ENCODE data around the gene SNAPC4. TPM values are rescaled to one million over a fixed set of nuclear protein-coding genes. Genes with fewer than 3 reads are reported as not detected.
"Not testable (repeated sequence)": the region's sequence is repeated elsewhere in the genome, so short reads cannot be mapped to it uniquely, and the experiment has no call there.

The SNAPC4 gene
- total RNA-seq, 1 donor from 2014 or later: 9.4 TPM

DNA sequence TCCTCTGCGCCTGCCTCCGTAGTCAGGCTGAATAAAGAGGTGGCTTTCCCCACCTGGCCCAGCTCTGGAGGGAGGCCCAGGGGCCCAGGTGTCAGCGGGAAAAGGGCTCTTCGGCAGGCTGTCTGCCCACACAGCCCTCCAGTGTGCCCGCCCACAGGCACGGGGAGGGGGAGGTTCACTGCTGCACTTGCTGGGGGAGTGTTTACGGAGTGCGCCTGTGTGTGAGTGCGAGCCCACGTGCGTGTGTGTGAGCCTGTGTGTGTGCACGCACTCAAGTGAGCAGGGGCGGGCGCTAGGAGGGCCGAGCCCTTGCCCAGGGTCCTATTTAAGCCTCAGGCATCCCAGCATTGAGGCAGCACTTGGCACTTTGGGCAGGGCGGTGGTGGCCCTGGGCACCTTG is 47.3 kb downstream of the SNAPC4 start:
- H3K4me1 ChIP-seq: peaks cover 0 to 4% of the 10 kb centered on the region in 2 donors
- TF ChIP-seq, protein P1, sequence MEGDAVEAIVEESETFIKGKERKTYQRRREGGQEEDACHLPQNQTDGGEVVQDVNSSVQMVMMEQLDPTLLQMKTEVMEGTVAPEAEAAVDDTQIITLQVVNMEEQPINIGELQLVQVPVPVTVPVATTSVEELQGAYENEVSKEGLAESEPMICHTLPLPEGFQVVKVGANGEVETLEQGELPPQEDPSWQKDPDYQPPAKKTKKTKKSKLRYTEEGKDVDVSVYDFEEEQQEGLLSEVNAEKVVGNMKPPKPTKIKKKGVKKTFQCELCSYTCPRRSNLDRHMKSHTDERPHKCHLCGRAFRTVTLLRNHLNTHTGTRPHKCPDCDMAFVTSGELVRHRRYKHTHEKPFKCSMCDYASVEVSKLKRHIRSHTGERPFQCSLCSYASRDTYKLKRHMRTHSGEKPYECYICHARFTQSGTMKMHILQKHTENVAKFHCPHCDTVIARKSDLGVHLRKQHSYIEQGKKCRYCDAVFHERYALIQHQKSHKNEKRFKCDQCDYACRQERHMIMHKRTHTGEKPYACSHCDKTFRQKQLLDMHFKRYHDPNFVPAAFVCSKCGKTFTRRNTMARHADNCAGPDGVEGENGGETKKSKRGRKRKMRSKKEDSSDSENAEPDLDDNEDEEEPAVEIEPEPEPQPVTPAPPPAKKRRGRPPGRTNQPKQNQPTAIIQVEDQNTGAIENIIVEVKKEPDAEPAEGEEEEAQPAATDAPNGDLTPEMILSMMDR (IDR thresholded peaks at IDR 0.05): no peak

DNA sequence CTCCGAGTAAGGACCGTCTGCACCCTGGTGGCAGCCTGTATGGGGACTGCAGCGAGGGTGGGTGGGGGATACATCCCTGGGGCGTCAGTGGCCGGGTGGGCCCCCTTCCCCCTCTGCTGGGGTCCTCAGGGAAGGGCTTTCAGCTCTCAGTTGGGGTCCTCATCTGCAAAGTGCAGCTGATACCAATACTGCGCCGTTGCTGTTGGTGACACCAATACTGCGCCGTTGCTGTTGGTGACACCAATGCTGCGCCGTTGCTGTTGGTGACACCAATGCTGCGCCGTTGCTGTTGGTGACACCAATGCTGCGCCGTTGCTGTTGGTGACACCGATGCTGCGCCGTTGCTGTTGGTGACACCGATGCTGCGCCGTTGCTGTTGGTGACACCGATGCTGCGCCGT is 48.1 kb downstream of the SNAPC4 start:
- H3K4me3 ChIP-seq; H3K4me1 ChIP-seq; H3K27me3 ChIP-seq; H3K9me3 ChIP-seq; DNase-seq (ENCODE audit: low spot score in 2 of 2); intact Hi-C loops (cut with DNase I); H3K27ac ChIP-seq: not testable (repeated sequence)
- H3K36me3 ChIP-seq: peaks cover 8 to 20% of the 10 kb centered on the region in 2 donors

More for the DNA sequence above, 47.3 kb downstream of the SNAPC4 start:
- peaks cover 10 to 26% of the 10 kb centered on the region in 2 donors for H3K36me3 ChIP-seq
- no peak overlapping the region for H3K27ac ChIP-seq
- no peaks in the 10 kb centered on the region for H3K9me3 ChIP-seq
- DNase-seq (ENCODE audit: low spot score in 2 of 2): no peak
- H3K4me3 ChIP-seq: no peak overlapping the region
- H3K27me3 ChIP-seq: no peaks in the 10 kb centered on the region
- intact Hi-C loops (cut with DNase I): no loop called here

DNA sequence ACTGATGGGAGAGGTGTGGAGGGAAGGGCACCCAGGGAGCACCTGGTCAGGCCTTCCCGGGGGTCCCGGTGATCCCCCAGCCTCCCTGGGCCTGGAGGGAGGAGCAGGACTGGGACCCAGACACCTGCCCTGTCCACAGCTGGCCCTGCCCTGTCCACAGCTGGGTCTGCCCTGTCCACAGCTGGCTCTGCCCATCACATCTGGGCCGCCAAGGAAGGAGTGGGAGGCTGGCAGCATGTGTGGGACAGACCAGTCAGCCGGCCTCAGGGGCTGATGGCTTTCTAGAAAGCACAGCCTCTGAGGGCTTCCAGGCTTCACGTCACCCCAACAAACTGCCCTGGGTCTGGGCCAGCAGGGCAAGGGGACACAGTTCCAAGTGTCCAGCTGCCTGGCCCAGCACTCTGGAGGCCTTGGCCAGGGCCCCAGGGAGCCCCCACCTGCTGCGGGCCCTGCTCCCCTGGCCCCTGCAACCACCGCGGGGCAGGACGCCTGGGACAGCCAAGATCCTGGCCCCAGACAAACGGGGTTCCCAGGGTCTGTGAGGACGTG is 48.6 kb downstream of the SNAPC4 start:
- Histone ChIP-seq H3K36me3 (peaks cover 4 to 14% of the 10 kb centered on the region in 2 donors), H3K27ac (no peak overlapping the region), H3K4me1 (peaks cover 5 to 11% of the 10 kb centered on the region in 2 donors), H3K9me3 (no peaks in the 10 kb centered on the region), H3K4me3 (no peak overlapping the region), H3K27me3 (no peaks in the 10 kb centered on the region)
- TF ChIP-seq, protein P1 (IDR thresholded peaks at IDR 0.05): no peak
- no peak for DNase-seq (ENCODE audit: low spot score in 2 of 2)
- intact Hi-C loops (cut with DNase I): no loop called here

Other genes with a start within 250 kb of the SNAPC4 start
- gene LHX3, start 195.0 kb downstream of the SNAPC4 start, total RNA-seq: not detected
- 3.7 TPM for gene QSOX2, start 154.4 kb downstream of the SNAPC4 start, total RNA-seq
- gene CCDC187, start 96.1 kb downstream of the SNAPC4 start, total RNA-seq: under 0.01 TPM
- 85.1 TPM for gene GPSM1, start 72.6 kb downstream of the SNAPC4 start, total RNA-seq
- 191 TPM for gene DNLZ, start 36.4 kb downstream of the SNAPC4 start, total RNA-seq
- 0.43 TPM for gene CARD9, start 26.5 kb downstream of the SNAPC4 start, total RNA-seq
- 27.7 TPM for gene ENTR1, start 10.4 kb upstream of the SNAPC4 start, total RNA-seq
- 69.1 TPM for gene PMPCA, start 10.5 kb upstream of the SNAPC4 start, total RNA-seq
- 20.2 TPM for gene INPP5E, start 39.7 kb upstream of the SNAPC4 start, total RNA-seq
- 66.1 TPM for gene SEC16A, start 82.9 kb upstream of the SNAPC4 start, total RNA-seq
- gene NOTCH1, start 145.9 kb upstream of the SNAPC4 start, total RNA-seq: 120 TPM